Coronary artery (tissue), 2 donors: ENCODE data around the gene DCAF4.

Source experiments
- DNase-seq: peaks from one replicate; pipeline ENCODE4 v3.0.0-alpha.2; 2017; ENCODE audit warnings: low spot score
- H3K27ac ChIP-seq, 2 donors: fragments of 200-600 bp; sonication (generic); one replicate each; pipeline ENCODE4 v1.5.1; 2016 to 2019
- H3K4me3 ChIP-seq: fragments of 200-600 bp; sonication (generic); 2 replicates; pipeline ENCODE4 v1.5.1; 2016; ENCODE audit warnings: mild to moderate bottlenecking, moderate library complexity
- CTCF ChIP-seq: fragments of 200-600 bp; sonication (generic); IDR thresholded peaks from one replicate; pipeline ENCODE4 v1.5.1; 2019; ENCODE audit warnings: antibody characterized with exemption

Gene DCAF4

DNA sequence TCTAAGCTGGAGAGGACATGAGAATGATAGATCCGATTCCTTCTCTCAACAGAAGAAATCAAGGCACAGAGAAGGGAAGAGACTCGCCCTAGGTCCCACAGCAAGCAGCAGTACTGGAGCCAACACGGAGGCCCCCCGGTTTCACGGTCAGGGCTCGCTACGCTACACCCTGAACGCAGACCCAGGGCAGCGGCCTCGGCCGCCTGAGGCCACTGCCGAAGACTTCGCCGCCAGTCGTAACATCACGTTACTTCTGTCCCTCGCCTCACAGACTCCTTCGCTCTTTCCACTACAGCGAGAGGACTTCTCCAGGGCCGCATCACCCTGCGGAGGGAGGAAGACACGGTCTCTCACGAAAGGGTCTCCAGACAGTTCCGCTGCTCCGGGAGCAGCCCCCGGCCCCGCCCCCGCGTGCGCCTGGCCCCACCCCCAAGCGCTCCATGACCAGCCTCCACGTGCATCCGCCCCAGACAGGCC lies 411 bp upstream of the DCAF4 start:
- DNase-seq = no peak
- TF ChIP-seq CTCF = no peak
- Histone ChIP-seq H3K4me3 (peak overlapping the region; percentile 98), H3K27ac (peak overlapping the region; percentile 54 to 61)

- H3K27ac ChIP-seq = no peak overlapping the region
- no peak for TF ChIP-seq CTCF
- no peak overlapping the region for H3K4me3 ChIP-seq
- DNase-seq = no peak
Observed at GRCh38 chr14:72928872-72929271, 2.6 kb downstream of the DCAF4 start.

DNA sequence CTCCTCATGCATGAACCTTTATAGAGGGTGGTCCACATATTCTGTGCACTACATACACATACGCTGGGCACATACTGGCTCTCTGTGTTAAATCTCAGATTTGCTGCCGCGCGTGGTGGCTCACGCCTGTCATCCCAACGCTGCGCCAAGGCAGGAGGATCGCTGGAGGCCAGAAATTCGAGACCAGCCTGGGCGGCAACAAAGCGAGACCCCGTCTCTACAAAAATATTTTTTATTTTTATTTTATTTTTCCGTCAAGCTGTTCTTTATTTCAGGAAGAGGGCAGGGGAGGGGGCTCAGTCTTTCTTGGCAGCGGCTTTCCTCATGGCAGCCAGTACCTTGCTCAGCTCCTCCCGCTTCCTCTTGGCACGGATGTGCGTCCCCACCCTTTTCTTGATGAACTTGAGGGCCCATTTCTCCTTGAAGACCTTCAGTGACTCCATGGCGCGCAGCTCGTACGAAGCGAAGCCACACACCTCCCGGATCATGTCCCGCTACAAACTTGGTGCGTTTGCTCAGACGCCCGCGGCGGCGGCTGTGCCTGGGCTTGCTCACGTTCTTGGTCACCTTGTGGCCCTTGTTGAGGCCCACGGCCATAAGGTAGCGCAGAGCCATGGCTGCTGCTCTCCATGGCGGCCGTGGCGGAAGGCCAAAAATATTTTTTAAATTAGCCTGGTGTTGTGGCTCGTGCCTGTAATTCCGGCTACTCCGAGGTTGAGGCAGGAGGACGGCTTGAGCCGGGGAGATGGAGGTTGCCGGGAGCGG lies 3.2 kb downstream of the DCAF4 start:
- peak; percentile 53 for DNase-seq
- Histone ChIP-seq H3K27ac (no peak overlapping the region), H3K4me3 (no peak overlapping the region)
- no peak for TF ChIP-seq CTCF

DNA sequence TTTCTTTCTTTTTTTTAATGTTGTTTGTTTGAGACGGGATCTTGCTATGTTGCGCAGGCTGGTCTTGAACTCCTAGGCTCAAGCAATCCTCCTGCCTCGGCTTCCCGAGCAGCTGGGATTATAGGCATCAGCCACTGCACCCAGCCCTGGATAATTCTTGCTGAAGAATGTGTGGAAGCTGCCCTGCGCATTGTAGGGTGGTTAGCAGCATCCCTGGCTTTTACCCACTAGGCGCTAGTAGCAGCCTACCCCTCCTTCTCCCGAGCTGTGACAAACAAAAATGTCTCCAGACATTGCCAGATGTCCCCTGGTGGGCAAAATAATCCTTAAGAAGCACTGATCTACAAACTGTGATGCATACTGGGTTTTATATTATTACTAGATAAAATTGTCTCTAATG lies 6.6 kb downstream of the DCAF4 start:
- Histone ChIP-seq H3K4me3 (no peak overlapping the region), H3K27ac (no peak overlapping the region)
- DNase-seq = peak; percentile 8
- no peak for TF ChIP-seq CTCF

- TF ChIP-seq CTCF = no peak
- DNase-seq = no peak
- no peak overlapping the region for H3K27ac ChIP-seq
- no peak overlapping the region for H3K4me3 ChIP-seq
Observed at GRCh38 chr14:72939630-72940029, 13.4 kb downstream of the DCAF4 start.

- no peak for TF ChIP-seq CTCF
- H3K4me3 ChIP-seq = no peak overlapping the region
- H3K27ac ChIP-seq = no peak overlapping the region
- DNase-seq = no peak
Observed at GRCh38 chr14:72941286-72941985, 15.2 kb downstream of the DCAF4 start.

DNA sequence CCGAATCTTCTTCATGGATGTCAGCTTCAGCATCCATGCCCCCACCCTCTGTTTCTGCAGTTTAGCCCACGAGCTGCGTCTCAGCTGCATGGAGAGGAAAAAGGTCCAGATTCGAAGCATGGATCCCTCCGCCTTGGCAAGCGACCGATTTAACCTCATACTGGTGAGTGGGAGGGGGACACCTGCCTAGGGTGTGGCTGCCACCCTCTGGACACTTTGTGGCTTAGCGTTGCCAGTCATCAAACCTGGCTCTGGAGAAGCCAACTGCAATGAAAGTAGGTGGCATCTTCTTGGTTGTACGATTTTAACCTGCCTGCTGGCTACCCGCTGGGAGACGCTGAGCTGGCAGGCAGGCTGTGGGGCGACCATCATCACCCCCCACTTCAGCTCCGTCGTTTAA lies 16.7 kb downstream of the DCAF4 start:
- no peak for TF ChIP-seq CTCF
- Histone ChIP-seq H3K4me3 (no peak overlapping the region), H3K27ac (no peak overlapping the region)
- no peak for DNase-seq
